Stimulated activated CD8-positive, alpha-beta memory T cell treated with anti-CD3 and anti-CD28 coated beads, Interleukin-12 subunit alpha, Interleukin-12 subunit beta, amount 100 ng/mL, for 1 hour (primary cell): ENCODE results near the gene ANKRD65.
"Not testable (repeated sequence)": the region's sequence is repeated elsewhere in the genome, so short reads cannot be mapped to it uniquely, and the experiment has no call there.

Source experiments
- DNase-seq: peaks from one replicate; pipeline ENCODE4 v3.0.0-alpha.2; 2020; ENCODE audit warnings: low read depth

The ANKRD65 gene

DNA sequence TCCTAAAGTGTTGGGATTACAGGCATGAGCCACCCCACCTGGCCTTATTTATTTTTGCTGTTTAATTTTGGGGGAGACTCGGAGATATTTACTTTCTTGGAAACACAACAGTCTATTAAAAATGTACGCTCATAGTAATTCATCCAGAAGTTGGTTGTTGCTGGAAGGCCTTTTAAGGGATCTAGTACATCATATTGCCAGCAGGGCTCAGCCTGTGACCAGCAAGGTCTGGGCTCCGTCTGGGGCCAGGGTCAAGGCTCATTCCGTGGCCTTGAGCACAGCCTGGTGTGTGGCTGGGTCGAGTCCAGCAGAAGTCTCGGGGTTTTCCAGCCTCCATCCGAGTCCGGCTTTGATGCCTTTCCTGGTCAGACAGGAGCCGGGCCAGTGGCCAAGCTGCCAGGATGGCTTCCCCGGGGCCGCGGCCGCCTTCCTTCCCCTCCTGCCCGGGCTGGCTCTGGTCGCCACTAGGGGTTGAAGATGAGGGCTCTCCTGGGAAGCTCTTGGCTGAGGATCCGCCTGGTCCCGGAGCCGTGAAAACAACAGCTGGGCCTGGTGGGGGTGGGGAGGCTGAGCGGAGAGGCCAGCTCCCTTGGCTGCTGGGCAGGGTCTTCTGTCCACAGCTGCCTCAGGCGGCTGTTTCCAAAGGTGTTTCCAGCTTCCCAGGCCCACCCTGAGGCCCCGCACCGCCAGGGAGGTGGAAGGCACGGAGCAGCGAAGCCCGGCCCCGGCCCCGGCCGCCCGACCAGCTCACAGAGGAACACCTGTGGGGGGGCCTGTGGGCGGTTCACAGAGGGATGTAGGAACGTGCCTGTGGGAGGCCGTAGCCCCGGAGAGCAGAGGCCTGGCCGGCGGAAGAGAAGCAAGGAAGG is 9.3 kb upstream of the ANKRD65 start:
- no peak for DNase-seq

DNA sequence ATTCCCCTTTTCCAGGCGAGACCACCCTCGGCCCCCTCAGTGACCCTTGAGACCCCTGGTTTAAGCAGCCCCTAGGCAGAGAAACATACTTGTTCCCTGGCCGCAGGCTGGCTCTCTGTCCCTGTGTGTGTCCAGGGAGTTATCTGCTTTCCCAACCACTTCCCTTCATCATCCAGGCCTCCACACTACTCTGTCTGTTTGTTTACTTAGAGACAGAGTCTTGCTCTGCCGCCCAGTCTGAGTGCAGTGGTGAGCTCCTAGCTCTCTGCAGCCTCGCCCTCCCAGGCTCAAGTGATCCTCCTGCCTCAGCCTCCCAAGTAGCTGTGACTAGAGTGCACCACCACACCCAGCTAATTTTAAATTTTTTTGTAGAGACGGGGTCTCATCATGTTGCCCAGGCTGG is 8.6 kb upstream of the ANKRD65 start:
- no peak for DNase-seq

DNA sequence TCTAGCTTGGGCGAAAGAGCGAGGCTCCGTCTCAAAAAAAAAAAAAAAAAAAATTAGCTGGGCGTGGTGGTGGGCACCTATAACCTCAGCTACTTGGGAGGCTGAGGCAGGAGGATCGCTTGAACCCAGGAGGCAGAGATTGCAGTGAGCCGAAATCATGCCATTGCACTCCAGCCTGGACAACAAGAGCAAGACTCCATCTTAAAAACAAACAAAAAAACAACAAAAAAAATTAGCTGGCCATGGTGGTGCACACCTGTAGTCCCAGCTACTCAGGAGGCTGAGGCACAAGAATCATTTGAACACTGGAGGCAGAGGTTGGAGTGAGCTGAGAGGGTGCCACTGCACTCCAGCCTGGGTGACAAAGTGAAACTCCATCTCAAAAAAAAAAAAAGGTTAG is 7.9 kb upstream of the ANKRD65 start:
- DNase-seq, result not testable (repeated sequence)

DNA sequence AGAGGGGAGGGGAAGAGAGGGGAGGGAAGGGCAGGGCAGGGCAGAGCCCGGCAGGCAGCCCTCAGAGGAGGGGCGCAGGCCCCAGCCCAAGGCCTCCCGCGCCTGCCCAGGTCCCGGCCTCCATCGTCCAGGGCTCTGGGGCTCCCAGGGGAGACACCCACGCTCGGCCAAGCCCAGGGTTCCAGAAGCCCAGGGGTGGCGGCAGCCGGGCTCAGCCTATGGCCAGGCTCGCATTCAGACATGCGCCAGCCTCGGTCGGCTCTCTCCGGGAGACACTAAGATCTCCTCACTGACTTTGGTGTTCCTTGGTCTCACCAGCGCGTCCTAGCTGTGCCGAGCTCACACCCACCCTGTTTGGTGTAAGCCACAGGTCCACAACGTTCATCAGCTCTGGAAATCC is 7.1 kb upstream of the ANKRD65 start:
- DNase-seq, result no peak

DNA sequence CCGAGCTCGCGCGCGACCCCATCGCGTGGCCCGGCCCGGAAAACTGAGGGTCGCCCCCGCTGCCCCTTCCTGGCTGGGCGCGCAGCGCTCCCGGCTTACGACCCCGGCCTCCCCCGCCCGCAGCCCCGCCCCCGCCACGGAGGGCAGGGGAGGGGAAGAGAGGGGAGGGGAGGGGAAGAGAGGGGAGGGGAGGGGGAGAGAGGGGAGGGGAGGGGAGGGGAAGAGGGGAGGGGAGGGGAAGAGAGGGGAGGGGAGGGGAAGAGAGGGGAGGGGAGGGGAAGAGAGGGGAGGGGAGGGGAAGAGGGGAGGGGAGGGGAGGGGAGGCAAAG is 6.7 kb upstream of the ANKRD65 start:
- DNase-seq, result no peak

DNA sequence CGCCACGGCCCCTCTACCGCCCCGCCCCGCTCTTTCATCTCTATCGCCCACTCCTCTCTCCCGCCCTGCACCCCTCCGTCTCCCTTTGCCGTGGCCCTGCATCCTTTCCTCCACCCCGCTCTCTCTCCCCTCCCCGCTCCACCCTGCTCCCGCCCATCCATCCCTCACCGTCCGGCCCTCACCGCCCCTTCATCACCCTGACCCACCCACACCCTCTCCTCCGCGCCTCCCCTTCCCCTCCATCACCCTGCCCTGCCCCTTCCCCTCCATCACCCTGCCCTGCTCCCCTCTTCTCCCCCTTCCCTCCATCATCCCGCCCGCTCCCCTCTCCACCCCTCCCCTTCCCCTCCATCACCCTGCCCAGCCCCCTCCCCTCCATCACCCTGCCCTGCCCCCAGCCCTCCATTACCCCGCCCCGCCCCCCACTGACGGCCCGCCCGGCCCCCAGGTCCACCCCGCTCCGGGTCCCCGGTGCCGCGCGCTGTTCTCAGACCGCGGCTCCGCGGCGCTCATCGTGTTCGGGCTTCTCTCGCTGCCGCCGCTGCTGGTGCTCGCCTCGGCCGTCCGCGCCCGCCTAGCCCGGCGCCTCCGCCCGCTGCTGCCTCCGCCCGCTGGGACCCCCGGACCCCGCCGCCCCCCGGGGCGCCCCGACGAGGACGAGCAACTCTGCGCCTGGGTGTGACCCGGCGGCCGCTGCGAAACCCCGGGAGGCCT is 6.2 kb upstream of the ANKRD65 start:
- DNase-seq, result no peak

DNA sequence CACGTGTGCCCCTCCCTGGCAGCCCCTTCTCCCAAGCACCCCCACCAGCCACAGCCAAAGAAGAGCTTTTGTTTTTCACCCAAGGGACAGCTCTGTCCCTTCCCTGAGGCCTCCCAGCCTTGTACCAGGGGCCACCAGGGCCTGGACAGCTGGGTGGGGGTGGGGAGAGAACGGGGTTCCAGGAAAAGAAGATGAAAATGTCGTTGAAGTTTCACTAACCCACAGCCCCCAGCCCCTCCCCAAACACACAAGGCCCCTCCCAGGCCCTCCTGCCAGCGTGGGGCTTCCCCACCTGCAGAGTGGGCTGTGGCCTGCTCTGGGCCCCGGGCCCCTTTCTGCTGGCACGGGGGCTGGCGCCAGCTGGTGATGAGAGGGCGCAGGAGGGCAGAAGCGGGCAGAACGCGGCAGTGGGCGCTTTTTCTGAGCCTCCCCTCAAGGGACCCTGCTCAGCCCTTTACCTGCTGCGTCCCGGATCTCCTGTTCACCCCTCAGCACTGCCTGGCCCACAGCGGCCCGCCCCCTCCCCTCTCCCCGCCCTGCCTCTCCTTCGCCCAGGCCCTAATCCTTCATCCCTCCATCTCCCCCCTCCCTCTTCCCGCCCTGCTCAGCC is 5.5 kb upstream of the ANKRD65 start:
- DNase-seq, result no peak

DNA sequence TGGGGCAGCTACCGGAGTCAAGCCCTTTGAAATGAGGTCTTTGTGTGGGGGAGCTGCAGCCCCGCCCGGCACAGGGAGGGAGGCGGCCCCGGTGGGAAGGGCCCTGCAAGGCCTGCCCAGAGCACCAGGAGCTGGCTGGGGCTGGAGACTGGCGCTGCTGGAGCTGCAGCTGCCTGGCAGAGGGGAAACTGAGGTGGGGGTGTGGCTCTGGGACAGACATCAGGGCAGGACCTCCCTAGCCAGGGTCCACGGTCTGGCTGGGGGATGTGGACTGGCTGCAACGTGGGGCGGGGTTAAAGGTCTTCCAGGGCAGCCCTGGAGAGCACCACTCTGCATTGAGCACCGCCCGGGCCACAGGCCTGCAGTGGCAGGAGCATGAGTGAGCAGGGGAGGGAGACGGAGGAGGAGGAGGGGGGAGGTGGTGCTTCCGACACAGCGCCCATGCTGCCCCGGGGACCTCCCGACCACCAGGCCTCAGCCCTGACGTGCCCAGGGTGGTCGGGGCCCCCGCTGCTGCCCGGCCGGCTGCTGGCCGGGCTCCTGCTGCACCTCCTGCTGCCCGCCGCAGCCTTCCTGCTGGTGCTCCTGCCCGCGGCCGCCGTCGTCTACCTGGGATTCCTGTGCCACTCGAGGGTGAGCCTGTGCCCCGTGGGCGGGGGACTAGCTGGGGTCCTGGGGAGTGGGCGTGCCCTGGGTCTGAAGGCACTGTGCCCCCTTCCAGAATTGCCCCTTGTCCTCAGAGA is 4.8 kb upstream of the ANKRD65 start:
- DNase-seq, result no peak

DNA sequence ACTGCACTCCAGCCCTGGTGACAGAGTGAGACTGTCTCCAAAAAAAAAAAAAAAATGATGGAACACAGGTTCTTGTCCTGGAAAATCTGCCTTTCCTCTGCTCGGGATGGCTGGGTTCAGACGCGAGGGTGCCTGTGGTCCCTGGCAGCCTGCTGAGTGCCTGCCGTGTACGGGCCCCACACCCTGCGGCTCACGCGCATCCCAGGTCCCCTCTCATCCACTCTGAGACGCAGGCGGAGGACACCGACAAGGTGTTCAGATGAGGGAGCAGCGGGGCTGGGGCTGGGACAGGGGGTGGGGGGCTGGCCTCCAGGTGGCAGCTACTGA is 4.3 kb upstream of the ANKRD65 start:
- no peak for DNase-seq

DNA sequence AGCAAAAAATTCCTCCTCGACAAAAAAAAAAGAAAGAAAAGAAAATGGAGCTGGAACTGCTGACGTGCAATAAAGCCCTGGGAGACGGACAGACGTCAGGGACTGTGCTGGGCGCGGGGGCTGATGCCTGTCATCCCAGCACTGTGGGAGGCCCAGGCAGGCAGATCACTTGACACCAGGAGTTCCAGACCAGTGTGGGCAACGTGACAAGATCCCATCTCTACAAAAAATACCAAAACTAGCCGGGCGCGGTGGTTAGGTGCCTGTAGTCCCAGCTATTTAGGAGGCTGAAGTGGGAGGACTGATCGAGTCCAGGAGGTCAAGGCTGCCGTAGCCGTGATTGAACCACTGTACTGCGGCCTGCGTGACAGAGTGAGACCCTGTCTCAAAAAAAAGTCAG is 3.6 kb upstream of the ANKRD65 start:
- no peak for DNase-seq

DNA sequence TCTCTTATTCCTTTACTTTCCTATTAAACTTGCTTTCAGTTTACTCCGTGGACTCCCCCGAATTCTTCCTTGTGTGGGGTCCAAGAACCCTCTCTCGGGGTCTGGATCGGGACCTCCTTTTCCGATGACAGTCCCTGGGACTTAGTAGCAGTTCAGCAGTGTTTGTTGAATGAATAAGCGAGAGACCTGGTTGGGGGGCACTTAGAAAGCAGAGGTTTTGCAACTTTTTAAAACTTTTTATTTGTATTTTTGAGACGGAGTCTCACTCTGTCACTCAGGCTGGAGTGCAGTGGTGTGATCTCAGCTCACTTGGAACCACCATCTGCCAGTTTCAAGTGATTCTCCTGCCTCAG is 2.1 kb upstream of the ANKRD65 start:
- DNase-seq, result no peak

DNA sequence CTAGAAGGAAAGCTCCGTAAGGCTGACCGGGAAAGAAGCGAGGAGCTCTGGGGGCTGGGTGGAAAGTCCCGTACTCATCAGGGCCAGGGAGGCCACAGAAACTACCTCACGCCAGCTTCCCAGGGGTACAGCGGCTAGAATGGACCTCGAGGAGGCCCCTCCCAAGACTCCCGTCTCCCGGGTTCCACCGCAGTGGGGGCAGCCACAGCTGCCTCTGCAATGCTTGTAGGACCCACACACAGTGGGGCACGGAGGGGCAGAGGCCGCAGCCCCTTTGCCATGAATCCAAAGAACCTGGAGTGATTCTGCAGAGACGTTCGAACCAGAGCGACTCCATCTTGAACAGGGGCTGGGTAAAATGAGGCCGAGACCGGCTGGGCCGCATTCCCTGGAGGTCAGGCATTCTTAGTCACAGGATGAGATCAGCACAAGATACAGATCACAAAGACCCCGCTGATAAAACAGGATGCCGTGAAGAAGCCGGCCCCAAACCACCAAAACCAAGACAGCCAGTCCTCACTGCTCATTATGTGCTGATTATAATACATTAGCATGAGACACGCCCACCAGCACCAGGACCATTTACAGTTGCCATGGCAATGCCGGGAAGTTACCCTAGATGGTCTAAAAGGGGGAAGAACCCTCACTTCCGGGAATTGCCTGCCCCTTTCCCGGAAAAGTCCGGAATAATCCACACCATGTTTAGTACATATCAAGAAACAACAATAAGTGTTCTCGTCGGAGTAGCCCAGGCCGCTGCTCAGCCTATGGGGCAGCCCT is 1.6 kb upstream of the ANKRD65 start:
- DNase-seq, result no peak

DNA sequence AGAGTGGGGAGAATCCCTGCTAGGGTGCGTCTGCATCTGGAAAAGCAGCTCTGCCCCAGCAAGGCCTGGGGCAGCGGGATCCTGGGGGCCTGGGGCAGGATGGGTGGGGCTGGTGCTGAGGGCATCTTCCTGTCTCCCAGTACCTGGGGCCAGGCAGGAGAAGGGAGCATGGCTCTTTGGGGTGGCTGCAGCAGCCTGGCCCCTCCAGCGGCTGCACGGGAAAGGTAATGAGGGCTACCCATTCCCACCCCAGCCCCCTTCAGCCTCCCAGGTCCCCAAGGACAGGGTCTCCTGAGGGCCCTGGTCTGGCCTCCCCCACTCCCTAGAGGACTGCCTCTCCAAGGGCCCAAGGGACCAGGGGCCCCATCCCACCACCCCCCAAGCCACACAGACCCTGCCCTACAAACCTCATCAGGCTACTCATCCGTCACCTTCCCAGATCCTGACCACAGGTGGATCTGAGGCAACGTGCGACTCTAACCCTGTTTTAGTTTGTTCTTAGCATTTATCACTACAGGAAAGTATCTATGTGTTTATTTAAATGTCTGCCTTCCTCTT is 910 bp upstream of the ANKRD65 start:
- no peak for DNase-seq

DNA sequence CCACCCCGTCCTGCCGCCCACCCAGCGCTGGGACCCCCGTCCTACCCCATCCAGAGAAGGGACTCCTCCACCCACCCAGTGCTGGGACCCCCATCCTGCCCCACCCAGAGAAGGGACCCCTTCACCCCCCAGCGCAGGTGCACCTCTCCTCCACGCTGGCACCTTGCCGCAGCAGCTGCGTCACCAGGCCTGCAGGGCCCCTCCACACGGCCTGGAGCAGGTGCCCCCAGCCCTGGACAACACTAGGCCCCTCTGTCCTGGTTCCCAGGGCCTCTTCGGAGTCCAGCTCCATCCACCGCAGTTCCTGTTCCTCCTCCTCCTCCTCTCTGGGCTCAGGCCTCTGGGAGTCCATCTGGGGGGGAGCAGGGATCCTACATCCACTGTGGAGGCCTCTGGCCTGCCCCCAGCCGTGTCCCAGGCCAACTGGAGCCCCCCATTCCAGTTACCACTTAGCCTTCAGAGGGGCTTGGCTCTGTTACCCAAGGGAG is 378 bp downstream of the ANKRD65 start:
- no peak for DNase-seq

DNA sequence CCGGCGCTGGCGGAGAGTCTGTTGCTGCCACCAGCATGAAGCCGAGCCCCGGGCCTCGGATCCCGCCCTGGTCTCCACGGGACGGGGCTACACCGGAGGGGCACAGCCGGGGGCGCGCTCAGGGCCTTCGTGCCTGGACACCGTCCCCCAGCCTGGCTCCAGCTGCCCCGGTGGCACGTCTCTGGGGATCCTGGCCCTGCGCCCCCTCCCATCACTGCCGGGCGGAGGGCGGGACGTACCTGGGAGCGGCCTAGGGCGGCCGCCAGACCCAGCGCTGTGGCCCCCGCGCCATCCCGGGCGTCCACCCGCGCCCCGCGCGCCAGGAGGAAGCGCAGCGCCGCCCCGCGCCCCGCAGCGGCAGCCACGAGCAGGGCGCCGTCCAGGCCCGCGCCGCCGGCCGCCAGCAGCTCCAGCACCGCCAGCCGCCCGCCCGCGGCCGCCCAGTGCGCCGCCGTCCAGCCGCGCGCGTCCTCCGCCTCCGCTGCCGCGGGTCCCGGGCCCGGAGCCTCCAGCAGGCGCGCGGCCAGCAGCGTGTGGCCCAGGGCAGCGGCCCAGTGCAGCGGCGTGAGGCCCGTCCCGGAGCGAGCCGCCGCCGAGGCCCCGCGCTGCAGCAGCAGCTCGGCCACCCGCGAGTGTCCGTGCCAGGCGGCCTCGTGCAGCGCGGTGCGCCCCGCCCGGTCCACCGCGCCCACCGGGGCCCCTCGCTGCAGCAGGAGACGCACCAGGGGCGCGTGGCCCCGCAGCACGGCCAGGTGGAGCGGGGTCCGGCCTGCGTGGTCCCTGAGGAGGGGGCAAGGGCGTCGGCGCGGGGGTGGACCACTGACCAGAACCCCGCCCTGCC is 1.0 kb downstream of the ANKRD65 start:
- no peak for DNase-seq

DNA sequence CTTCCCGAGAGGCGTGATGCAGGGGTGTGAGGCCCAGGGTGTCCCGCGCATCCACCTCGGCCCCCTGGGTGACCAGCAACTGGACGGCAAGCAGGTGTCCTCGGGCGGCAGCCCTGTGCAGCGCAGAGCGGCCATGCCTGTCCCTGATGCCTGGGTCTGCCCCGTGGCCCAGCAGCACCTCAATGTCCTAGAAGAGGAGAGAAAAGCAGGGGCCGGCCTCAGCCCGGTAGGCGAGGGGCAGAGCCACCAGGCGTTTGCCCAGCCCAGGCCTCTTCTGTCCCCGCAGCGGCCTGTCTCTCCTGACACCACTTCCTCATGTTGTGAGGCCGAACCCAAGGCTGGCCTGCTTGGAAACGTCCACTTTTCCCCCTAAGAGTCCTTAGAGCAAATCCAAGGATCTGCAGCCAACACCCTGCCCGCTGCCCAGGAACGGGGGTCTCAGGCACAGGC is 1.7 kb downstream of the ANKRD65 start:
- DNase-seq, result no peak

DNA sequence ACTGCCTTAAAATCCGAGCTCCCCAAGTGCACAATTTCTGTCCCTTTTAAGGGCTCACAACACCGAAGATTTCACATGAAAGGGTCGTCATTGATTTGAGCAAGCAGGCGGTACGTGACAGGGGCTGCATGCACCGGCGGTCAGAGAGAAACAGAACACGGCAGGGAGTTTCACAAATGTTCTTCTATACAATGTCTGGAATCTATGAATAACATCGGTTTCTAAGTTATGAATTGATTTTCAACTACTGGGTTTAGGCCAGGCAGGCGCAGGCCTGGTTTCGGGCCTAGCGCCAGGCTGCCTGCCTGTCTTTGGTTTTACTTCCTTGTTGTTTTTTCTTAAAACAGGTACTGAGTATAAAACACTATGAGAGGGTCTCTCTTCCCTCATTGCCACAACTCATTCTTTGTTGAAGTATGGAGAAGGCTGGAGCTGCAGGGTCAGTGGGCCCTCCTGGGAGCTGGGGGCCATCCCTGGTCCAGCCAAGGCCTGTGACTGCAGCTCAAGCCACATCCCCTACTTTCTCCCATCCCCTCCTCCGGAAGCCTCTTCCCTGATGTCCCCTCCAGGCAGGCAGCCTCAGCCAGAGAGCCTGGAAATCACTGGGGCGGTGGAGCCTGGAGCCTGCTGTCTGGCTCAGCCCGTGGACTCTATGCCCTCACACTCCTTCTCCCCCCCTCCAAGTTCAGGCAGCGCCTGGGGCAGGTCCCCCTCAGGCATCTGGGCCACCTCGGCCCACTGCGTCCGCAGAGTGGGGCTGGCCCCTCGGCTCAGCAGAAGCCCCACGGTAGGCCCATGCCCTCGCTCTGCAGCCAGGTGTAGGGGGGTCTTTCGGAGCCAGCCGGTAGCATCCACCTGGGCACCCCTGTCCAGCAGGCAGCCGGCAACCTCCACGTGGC is 2.4 kb downstream of the ANKRD65 start:
- no peak for DNase-seq

DNA sequence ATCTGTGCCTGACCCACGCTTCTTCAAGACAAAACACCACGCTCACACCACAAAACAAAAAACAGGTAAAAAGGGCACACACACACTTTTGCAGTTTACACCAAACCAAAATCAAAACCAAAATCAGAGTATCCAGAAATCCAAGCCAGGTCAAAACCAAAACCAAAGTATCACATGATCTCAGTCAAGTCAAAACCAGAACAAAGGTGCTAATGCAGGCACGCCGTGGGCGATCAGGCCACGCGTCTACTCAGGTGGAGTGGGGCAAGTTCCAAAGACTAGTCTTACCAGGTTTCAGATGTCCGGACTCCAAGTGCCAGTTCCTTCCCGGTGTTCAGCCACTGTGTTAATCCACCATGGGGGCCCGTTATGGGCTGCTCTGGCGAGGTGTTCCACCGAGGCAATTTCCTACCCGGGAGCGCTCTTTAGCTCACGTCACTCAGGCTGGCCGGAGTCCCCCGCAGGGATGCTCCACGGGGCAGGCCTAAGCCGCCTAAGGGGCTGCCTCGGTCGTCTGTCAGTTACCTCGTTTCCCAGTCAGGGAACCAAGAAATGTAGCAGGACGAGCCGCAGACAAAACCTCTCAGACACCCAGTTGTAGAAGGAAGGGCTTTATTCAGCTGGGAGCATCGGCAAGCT is 3.1 kb downstream of the ANKRD65 start:
- DNase-seq, result not testable (repeated sequence)

DNA sequence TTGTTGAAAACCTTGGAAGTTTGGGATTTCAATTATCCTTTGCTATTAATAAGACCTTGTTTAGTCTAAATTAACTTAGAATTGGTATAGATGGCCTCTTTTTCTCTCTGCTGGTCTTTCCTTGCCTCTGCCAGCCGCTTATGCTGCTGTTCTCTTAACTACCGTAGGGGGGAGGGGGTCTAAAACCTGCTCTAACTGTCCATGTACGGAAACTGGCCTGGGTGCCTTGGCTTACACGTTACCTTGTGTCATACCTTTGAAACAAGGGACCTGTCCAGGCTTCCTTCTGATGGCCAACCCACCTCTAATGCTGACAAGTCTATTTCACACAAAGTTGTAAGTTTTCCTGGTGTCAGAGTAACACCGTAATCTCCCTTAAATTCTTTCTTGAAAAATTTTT is 3.7 kb downstream of the ANKRD65 start:
- not testable (repeated sequence) for DNase-seq
